ENCODE measurements around the gene TBL1X. TPM values are rescaled to one million over a fixed set of nuclear protein-coding genes. Genes with fewer than 3 reads are reported as not detected.

Gene TBL1X
- total and polyA plus RNA-seq, 10 of the 15 experiments (the other 5 are each of a cell fraction or from before 2014, with no cell fraction given), result 4.4 to 26.3 (median 10.6) TPM

GRCh38 chrX:9515973-9516538 lies 51.2 kb downstream of the TBL1X start (continued):
- TF ChIP-seq SPI1 (IDR thresholded peaks at IDR 0.05; ENCODE audit: borderline replicate concordance, insufficient read depth, low read depth, low read length) (peak; percentile 17; the same call in 1 of the 2 replicates), ZNF24 (IDR thresholded peaks at IDR 0.05) (no peak)

- no peaks in the 10 kb centered on the region for H3K79me2 ChIP-seq (ENCODE audit: control insufficient read depth, insufficient read depth, low read length)
- DNase-seq (ENCODE audit: low read depth, low spot score), result no peak
- no peak overlapping the region for H3K4me3 ChIP-seq
- no peaks in the 10 kb centered on the region; the same call in 2 of the 3 replicates for H3K9me3 ChIP-seq (replicated peaks; ENCODE audit: control insufficient read depth, insufficient read depth, low read length)
- ChIA-PET CTCF (no interaction called here), SMC1A (ENCODE audit: uncharacterized antibody, unreplicated experiment) (no interaction called here), POLR2A (no interaction called here), RAD21 (ENCODE audit: unreplicated experiment) (no interaction called here)
- no peaks in the 10 kb centered on the region for H3K4me1 ChIP-seq (ENCODE audit: control insufficient read depth, insufficient read depth, low read length)
- BruUV-seq (replicated peaks), result no TSS peak
- no peak overlapping the region for H3K27ac ChIP-seq (ENCODE audit: control insufficient read depth, insufficient read depth)
- no peaks in the 10 kb centered on the region; a peak in 1 of 4 replicates for H3K36me3 ChIP-seq (ENCODE audit: control insufficient read depth in 2 of 2, insufficient read depth in 2 of 2, low read length in 1 of 2)
- no peak overlapping the region for H3K9ac ChIP-seq (ENCODE audit: control insufficient read depth, insufficient read depth, low read length)
- no peak overlapping the region for H3K4me2 ChIP-seq (ENCODE audit: control insufficient read depth, insufficient read depth)
- intact Hi-C loops (cut with micrococcal nuclease; ENCODE audit: unreplicated experiment) (no loop called here), in situ Hi-C loops (cut with MboI) (no loop called here)
- no peak overlapping the region for H2AFZ ChIP-seq (ENCODE audit: control insufficient read depth, low read depth, low read length)
- 63% methylated on average over 3 of the region's 3 CpGs for WGBS (ENCODE audit: insufficient coverage, insufficient replicate concordance, low lambda C conversion rate, missing lambda C conversion rate)
- no peak for FAIRE-seq
- no peak for ATAC-seq
- H3K27me3 ChIP-seq (replicated peaks in 1 of 2; ENCODE audit: control insufficient read depth in 2 of 2, insufficient read depth in 2 of 2, low read length in 1 of 2), result no peaks in the 10 kb centered on the region
- TF ChIP-seq ZNF217 (IDR thresholded peaks at IDR 0.05) (no peak), IRF4 (IDR thresholded peaks at IDR 0.05; ENCODE audit: low read depth, low read length) (no peak), IKZF1 (conservative IDR thresholded peaks at IDR 0.05) (no peak), ZBTB4 (CRISPR knock-in tag; IDR thresholded peaks at IDR 0.05) (no peak), YBX1 (IDR thresholded peaks at IDR 0.05) (no peak), NBN (IDR thresholded peaks at IDR 0.05) (no peak), SIX5 (IDR thresholded peaks at IDR 0.05; ENCODE audit: low read depth, low read length, severe bottlenecking) (no peak), RELA (IDR thresholded peaks at IDR 0.05; ENCODE audit: borderline replicate concordance, partially characterized antibody) (no peak)
- no peaks in the 10 kb centered on the region for H4K20me1 ChIP-seq (ENCODE audit: control insufficient read depth, insufficient read depth)
These were observed 51.8 kb downstream of the TBL1X start for GRCh38 chrX:9516635-9517034.

Data from GM12878 (cell line).